Measurements from ENCODE around the gene CMPK2.
"Not testable (repeated sequence)": the region's sequence is repeated elsewhere in the genome, so short reads cannot be mapped to it uniquely, and the experiment has no call there.

Gene CMPK2

DNA sequence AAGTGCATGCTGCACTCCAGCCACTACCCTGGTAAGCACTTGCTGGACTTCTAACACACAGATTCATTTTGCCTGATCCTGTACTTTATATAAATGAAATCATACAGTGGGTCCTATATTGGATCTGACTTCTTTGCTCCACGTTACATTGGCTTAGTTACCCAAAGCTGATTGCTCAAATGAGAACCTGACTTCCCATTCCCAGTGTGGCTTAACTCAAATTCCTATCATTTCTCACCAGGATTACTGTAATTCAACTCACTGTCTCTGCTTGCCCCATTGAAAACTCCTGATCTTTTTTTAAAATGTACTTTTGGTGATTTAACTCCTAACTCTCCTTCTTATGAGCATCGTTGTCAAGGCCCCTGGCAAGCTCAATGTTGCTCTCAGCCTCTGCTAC, 13.3 kb upstream of the CMPK2 start:
- DNase-seq = no peak

DNA sequence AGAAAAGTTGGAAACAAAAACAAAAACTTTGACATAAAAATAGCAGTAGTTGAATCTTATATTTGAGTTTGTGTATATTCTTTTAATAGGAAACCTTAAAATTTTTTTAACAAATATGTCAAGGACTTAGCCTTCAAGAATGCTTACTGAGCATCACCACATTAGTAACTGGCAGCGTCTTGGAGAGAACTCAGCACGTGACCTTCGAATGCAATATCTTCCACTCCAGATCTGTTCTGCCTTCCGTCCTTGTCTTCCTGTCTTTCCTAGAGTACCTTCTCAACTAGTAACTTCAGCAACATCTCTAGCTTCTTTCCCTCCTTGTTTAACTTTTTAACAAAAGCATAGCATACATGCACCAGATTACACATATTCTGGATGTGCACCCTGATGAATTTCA, 12.8 kb upstream of the CMPK2 start:
- DNase-seq = no peak

DNA sequence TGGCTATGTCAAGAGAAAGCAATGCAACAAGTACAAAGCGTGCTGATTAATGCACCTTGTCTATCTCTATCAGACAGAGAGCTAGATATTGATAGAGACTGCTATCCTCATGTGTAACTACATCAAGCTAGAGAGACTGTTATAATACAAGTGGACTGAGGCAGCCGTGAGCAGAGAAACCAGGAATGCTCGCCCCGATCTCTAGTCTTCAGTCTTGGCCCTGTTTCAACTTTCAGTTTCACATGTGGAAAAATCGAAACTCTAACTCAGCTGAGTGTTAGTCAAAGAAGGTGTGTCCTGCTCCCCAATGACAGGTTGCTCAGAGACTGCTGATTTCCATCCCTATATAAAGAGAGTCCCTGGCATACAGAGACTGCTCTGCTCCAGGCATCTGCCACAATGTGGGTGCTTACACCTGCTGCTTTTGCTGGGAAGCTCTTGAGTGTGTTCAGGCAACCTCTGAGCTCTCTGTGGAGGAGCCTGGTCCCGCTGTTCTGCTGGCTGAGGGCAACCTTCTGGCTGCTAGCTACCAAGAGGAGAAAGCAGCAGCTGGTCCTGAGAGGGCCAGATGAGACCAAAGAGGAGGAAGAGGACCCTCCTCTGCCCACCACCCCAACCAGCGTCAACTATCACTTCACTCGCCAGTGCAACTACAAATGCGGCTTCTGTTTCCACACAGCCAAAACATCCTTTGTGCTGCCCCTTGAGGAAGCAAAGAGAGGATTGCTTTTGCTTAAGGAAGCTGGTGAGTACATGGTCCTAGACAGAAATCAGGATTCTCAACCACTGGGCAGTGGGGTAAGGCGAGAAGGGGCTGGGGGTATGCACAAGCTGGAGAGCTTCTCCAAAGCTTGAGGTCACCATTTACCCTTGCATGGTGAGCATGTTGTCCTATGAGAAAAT, 11.9 kb upstream of the CMPK2 start, which contains the start of gene RSAD2:
Gene RSAD2, plus strand, starts transcription at position 376 of the 903 bp plus-strand sequence. Its CDS starts 24 bp downstream, at position 400.
- DNase-seq = peak; percentile 66

DNA sequence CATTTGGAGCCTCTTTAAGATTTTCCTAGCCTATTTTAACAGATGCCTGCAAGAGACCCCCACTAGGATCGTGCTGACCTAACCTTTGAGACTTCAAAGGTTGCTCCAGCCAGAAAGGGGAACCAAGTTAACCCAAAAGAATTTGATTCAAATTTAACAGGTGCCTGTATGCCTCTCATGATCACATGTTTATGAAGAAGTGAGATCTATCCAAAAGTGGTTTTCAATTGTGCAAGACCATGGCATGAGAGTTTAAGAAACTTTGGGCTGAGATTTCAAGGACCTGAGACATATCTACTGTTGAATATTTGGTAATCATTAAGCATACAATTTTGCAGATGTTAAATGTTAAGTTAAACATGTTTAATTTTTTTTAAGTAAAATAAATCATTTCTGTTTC, 10.6 kb upstream of the CMPK2 start:
- DNase-seq = no peak

DNA sequence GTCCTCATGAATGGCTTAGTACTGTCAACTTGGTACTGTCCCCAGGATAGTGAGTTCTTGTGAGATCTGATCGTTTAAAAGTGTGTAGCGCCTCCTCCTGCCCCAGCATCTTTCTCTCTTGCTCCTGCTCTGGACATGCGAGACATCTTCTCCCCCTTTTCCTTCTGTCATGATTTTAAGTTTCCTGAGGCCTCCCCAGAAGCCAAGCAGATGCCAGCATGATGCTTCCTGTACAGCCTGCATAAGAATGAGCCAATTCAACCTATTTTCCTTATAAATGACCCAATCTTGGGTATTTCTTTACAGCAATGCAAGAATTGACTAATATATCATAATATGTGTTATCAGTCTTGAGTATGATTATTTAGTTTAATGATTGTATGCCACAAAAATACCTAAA, 8.3 kb upstream of the CMPK2 start:
- DNase-seq = no peak

DNA sequence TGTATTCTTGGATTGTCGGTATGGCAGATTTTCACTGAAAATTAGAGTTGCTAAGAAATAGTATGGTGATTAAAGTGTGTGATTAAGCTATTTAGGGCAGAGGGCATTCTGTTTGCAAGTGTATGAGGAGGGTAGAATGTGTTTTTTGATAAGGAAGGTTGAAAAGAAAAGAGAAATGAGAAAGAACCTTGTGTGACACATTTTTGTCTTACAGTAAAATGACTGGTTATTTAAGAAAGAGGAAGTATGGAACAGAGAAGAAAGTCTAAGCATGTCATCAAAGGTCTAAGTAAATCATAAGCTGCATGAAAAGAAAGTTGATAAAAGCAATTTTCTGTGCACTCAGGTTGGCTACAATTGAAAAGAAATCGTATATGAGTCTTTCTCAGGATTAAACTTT, 6.7 kb upstream of the CMPK2 start:
- DNase-seq = no peak

DNA sequence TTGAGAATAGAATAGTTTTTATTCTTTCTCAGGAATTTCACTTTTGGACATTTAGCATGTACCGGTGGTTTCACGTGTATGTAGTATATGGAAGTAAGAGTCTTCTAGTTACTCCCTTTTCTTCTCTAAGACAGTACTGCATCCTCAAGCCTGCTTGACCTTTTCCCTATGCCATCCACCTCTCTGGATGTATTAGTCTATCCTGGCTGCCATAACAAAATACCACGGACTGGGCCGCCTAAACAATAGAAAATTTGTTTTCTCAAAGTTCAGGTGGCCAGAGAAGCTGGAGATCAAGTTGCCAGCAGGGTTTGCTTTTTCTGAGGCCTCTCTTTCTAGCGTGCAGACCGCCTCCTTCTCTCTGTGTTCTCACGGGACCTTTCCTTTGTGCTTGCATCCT, 1.3 kb upstream of the CMPK2 start:
- DNase-seq = no peak

DNA sequence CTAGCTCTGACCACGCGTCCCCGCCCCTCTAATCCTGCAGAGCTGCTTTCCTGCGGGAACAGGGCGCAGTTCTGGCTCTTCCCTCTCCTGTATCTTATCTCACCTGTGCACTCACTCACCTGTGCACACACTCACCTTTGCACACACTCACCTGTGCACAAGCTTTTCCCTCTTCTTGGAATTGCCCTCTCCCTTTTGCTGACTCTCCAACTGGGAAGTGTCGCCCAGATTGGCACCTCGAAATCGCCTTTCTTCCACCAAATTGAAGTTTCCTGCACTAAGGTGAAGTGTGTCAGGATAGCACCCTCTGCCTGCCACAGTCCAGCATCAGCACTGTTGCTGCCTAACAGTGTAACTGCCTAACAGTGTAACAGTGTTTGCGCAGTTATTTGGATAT, 566 bp upstream of the CMPK2 start:
- peak; percentile 28 for DNase-seq

DNA sequence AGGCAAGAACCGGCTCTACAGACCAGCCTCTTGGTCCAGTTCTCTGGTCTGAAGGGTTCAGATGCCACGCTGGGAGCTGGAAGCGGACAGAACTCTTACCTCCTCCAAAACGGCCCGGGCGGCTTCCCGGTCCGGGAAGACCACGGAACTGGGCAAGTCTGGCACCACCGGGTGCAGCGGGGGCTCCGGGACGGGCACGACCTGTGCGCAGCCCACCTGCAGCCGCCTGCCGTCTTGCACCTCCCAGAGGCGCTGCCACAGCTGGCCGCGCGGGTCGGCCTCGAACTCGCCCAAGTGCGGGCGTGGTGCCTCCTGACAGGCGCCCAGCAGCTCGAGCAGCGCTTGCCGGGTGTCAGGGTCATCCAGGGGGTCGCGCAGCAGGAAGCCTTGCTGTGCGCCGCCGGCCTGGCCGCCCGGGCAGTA, 773 bp downstream of the CMPK2 start:
- no peak for DNase-seq

DNA sequence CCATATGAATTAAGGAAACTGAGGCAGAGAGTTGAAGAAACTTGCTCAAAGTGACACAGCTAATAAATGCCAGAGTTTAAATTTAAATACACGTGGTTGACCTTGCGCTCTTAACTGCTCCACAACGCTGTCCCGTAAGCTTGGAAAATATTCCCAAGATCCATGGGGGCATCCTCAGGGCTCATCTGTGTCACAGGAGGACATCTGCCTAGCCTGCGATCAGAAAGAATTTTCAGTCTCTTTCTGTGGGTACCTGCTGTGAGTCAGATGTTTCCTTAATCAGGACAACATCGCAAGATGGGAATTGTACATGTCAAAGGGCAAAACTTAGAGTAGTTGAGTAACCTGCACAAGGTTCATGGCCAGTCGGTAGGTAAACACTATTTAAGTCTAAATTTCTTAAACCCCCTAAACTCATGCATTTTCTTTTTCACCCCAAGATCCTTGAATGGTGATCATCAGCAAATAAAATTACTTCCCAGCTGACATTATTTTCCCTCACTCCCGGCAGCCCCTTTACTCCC, 1.4 kb downstream of the CMPK2 start:
- DNase-seq = no peak

DNA sequence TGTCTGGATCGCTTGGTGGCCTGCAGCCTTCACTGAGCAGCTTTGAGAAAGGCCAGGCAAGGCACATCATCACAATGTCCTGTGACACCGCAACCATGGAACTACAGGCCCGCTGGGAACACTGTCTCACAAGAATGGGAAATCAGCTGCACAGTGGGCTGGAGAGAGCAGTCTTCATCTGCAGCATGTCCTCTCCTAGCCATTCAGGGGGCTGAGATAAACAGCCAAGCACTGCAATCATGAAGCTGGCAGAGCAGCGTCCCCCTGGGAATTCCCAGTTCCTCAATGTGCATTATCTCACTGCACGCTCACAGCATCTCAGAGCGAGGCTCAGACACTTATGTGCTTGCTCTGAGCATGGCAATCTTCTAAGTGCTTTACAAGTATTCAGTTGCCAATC, 1.9 kb downstream of the CMPK2 start:
- no peak for DNase-seq

DNA sequence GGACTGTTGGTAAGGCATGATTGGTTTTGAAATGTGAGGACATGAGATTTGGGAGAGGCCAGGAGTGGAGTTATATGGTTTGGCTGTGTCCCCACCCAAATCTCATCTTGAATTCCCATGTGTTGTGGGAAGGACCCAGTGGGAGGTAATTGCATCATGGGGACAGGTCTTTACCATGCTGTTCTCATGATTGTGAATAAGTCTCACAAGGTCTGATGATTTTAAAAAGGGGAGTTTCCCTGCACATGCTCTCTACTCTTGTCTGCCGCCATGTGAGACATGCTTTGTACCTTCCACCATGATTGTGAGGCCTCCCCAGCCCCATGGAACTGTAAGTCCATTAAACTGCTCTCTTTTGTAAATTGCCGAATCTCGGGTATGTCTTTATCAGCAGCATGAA, 5.4 kb downstream of the CMPK2 start:
- no peak for DNase-seq

DNA sequence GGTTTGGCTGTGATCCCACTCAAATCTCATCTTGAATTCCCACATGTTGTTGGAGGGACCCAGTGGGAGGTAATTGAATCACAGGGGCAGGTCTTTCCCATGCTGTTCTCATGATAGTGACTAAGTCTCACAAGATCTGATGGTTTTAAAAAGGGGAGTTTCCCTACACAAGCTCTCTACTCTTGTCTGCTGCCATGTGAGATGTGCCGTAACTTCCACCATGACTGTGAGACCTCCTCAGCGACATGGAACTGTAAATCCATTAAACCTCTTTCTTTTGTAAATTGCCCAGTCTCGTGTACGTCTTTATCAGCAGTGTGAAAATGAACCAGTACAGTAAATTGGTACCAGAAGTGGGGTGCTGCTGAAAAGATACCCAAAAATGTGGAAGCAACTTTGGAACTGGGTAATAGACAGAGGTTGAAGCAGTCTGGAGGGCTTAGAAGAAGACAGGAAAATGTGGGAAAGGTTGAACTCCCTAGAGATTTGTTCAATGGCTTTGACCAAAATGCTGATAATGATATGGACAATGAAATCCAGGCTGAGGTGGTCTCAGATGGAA, 7.2 kb downstream of the CMPK2 start:
- not testable (repeated sequence) for DNase-seq

DNA sequence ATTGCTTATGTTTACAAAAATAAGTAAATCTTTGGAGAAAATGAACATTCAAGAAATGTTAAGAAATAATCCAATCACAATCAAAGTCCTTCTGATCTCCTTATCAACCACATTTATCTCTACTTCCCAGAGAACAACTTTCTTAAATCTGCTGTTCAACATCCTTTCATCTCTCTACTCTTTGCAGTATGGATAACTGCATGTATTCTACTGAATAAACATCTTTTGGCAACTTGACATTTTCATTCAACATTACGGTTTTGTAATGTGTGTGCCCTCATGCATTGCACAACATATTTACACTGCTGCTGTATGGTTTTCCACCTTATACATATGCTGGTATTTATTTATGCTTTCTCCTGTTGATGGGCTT, 9.2 kb downstream of the CMPK2 start:
- no peak for DNase-seq

DNA sequence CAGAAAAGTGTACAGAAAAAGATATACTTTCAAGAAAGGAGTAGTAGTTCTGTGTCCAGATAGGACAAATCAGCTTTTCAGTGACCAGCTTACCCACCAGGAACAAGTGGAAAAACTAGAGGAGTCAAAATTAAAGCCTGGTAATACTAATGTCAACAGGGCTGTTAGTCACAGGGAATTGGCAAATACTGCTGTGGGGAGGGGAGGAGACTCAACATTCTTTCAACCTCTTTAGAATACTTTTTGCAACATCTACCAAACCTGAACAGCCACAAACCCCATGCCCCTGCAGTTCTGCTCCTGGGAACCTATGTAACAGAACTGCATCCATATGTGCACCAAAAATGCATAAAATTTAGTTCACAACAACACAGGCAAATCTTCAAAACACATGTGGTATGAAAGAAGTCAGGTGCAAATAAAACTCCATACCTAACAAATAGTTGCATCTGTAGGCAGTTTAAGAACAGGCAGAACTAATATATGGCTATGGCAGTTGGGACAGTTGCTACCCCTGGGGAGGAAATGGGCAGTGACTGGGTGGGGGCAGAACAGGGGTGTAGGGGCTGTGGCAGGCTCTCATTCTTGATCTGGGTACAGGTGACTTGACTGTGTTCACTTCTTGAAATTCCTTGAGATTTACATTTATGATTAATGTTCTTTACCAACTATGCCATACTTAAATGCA, 9.7 kb downstream of the CMPK2 start:
- no peak for DNase-seq

DNA sequence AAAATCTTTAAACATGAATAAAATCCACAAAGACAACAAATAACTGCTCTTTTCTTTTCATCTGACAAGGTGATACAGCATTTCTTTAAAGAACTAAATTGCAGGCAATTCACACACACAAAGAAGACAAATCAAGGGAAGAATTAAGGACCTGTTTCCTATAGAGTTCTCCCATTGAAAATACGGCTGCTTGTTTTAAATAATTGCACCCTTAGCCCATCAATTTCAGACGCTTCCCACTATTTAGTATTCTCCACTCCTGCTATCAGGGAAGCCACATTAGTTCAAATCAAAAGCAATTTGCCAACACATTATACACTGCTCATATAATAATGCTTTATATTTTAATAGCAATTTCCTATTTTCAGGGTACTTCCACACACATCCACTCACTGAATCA, 11.3 kb downstream of the CMPK2 start:
- no peak for DNase-seq

DNA sequence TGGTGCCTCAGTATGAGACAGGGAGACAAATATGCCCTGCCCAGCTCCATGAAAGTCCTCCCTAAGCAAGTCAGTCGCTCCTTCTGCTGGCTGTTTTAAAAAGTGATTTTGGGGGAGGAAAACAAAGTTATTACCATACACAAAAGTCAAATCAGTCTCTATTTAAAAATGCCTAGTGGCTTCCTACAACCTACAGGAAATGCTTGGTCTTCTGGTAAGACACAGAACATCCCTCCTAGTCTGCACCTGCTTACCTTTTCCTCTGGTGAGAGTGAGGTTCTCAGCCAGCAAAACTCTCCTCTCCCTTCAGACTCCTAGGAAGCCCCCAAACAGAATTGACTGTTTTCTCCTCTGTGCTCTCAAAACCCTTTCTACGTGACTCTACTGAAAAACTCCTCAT, 13.5 kb downstream of the CMPK2 start:
- DNase-seq = no peak

DNA sequence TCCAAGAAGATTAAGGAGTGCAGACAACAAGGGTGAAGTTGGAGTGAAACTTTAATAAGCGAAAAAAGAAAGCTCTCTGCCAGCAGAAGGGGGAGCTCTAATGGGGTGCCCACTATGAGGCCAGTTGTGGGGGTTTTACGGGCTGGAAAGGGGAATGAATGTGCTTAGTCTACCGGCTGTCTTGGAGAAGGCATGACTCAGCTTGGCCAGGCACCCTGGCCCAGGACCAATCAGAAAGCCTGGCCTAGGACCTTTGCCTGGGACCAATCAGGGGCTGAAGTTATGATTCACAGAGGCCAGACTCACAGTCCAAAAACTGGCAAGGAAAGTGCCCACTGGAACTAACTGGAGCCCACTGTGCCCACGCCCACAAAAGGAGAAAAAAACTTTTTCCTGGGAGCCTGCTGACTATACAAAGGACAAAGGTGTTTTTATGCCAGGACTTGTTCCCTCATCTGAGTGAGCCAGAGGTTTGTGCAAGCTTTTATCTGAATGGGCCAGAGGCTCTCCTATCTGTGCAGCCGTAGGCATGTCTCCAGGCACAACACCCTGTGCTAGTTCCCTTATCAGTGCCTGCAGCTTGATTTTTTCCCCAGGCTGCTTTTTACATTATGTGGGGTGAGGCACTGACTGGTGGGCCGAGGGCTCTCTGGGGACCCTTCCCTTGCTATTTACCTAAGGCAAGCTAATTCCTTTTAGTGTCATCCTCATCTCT, 18.6 kb downstream of the CMPK2 start:
- no peak for DNase-seq

DNA sequence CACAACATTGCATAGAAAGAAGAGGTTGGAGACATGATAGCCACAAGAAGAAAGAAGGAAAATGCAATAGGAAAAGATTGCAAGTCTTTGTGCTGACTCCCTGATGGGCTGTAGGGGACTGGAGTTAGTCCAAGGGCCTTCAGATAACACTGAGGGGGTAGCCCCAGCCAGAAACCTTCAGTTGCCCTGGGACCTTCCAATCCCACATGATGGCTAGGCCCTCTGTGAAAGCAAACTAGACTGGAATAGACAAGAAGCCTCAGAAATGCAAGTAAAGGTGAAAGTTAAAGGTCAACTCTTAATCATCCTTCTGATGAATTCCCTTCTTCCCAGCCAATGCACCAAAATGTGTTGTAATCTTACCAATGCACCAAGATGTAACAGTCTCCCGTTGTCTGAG, 19.2 kb downstream of the CMPK2 start:
- DNase-seq = no peak

DNA sequence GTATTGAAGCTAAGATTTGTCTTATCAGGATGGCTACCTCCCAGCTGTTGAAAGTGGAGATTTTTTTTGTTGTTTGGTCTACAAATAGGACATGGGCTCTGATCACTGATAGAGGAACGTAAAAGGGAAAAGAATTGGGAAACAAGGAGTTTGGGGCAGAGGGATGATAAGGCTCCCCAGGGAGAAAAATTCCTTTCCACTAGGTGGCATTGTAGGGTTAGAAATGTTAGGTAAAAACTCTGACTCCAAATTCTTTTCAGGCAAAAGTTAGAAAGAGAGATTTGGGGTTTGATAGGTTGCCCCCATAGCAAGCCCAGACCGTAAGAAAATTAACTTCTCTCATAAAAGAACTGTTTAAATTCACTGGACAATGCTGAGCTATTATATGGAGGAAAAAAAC, 19.8 kb downstream of the CMPK2 start:
- no peak for DNase-seq

DNA sequence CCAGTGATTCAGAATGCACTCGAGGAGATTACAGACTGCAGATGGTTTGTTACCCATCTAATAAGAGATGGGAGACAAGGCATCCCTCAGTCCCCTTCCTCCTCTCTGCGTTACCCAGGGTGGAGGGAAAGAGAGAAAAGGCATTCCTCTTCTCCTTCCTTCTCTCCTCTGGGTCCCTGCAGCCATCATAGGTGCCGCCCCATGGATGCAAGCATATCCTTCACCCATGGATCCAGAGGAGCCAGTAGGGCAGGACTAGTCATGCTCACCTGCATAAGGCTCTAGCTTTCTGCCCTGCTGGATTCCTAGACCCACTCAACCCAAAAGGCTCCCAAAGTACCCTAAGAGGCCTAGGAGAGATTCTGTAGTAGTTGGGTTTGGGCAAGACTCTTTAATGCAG, 20.4 kb downstream of the CMPK2 start:
- no peak for DNase-seq

DNA sequence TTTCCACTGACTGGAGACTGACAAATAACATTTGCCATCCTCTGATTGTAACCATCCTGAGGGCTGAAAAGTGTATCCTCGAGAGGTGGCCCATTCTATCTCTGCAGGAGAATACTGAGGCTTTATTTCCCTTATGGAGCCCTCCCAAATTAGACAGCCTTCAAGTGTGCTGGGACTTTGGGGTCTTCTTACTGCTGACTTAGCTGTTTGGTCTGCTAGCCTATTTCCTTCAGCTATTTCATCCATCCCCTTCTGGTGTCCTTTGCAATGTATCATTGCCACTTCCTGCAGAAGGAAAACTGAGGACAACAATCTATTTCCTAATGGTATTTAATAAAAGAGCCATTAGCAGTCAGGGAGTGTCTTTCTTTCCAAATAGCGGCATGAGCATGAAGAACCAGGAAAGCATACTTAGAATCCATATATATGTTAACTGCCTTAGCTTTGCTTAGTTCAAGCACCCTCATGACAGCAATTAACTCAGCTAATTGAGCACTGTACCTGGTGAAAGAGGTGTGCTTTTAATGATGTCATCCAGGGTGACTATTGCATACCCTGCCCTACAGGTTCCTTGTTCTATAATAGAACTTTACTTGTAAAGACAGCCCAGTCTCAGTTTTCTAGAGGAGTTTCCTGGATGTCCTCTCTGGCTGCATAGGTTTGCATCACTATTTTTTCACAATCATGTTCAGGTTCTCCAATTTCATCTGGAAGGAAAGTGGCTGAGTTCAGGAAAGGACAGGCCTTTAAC, 24.0 kb downstream of the CMPK2 start:
- no peak for DNase-seq

Measured in activated CD4-positive, alpha-beta T cell treated with anti-CD3 and anti-CD28 coated beads, Interleukin-2, Interleukin-6, amounts not matched to agents 100 ng/mL and 50 ng/mL, durations not matched to agents 16 hours and 8 hours (primary cell).